ENCODE results near the gene C1orf50. TPM values are rescaled to one million over a fixed set of nuclear protein-coding genes. Genes with fewer than 3 reads are reported as not detected.
A peak's percentile ranks its signal among the peaks of the same experiment; 100 is the strongest.

C1orf50 gene
- total and polyA plus RNA-seq, 2 donors (not counting 1 experiment from before 2014, with no cell fraction given): 2.7 to 17.1 TPM

DNA sequence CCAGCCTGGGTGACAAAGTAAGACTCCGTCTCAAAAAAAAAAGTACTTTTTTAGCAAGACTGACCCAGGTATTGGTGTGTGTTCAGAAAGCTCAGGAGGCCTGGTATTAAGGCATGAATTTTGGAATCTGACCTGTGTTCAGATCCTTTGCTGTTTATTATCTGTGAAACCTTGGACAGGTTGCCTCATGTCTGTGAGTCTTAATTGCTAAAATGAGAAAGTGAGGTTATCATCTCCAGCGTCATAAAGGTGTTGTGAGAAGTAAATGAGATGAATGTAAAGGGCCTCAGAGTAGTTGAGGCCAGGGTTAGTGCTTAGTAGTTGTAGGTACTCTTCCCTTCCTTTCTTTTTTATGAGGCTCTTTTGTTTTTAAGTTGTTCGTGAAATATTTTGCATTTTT lies 2.8 kb downstream of the C1orf50 start:
- Histone ChIP-seq H2AFZ (ENCODE audit: insufficient read depth, low read depth, low read length, poor library complexity, severe bottlenecking) (no peak overlapping the region), H3K9ac (ENCODE audit: low read length) (no peak overlapping the region), H3K4me2 (replicated peaks; ENCODE audit: low read depth, low read length, poor library complexity, severe bottlenecking) (no peak overlapping the region), H3K4me3 (ENCODE audit: control extremely low read depth in 1 of 5, extremely low read depth in 1 of 5, insufficient read depth in 1 of 5, low read depth in 2 of 5, low read length in 4 of 5) (no peak overlapping the region), H3K4me1 (ENCODE audit: control insufficient read depth in 2 of 2, insufficient read depth in 2 of 2, low read length in 2 of 2) (peaks cover 23 to 25% of the 10 kb centered on the region in 2 donors), H3K27ac (ENCODE audit: low read length in 2 of 2) (no peak overlapping the region), H4K20me1 (ENCODE audit: control insufficient read depth, insufficient read depth, low read length, poor library complexity, severe bottlenecking) (peaks cover 19% of the 10 kb centered on the region), H3K79me2 (ENCODE audit: control insufficient read depth, insufficient read depth, low read length) (peaks cover 70% of the 10 kb centered on the region), H3K36me3 (replicated peaks in 1 of 2; ENCODE audit: control extremely low read depth in 1 of 2, control insufficient read depth in 1 of 2, extremely low read depth in 1 of 2, insufficient read depth in 2 of 2, low read length in 1 of 2) (peaks cover 3 to 15% of the 10 kb centered on the region in 2 experiments), H3K9me3 (ENCODE audit: control extremely low read depth in 1 of 3, control insufficient read depth in 2 of 3, insufficient read depth in 1 of 3, low read length in 2 of 3) (no peaks in the 10 kb centered on the region), H3K27me3 (replicated peaks in 1 of 4; ENCODE audit: control extremely low read depth in 1 of 4, control insufficient read depth in 3 of 4, insufficient read depth in 4 of 4, low read length in 3 of 4) (no peaks in the 10 kb centered on the region)
- intact Hi-C loops (cut with micrococcal nuclease): loop anchor here (5.0 to 10.0 kb wide), 3 partner anchors 597 to 1262 kb away; partner anchors contain the start of genes ELOVL1, IPO13 and SLC6A9
- TF ChIP-seq, protein P1, sequence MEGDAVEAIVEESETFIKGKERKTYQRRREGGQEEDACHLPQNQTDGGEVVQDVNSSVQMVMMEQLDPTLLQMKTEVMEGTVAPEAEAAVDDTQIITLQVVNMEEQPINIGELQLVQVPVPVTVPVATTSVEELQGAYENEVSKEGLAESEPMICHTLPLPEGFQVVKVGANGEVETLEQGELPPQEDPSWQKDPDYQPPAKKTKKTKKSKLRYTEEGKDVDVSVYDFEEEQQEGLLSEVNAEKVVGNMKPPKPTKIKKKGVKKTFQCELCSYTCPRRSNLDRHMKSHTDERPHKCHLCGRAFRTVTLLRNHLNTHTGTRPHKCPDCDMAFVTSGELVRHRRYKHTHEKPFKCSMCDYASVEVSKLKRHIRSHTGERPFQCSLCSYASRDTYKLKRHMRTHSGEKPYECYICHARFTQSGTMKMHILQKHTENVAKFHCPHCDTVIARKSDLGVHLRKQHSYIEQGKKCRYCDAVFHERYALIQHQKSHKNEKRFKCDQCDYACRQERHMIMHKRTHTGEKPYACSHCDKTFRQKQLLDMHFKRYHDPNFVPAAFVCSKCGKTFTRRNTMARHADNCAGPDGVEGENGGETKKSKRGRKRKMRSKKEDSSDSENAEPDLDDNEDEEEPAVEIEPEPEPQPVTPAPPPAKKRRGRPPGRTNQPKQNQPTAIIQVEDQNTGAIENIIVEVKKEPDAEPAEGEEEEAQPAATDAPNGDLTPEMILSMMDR (IDR thresholded peaks at IDR 0.05): no peak
- no peak for TF ChIP-seq EZH2 (IDR thresholded peaks at IDR 0.05; ENCODE audit: borderline replicate concordance, insufficient read depth, low read depth, low read length, poor library complexity, severe bottlenecking)
- CTCF ChIA-PET: interaction anchor here (3.0 kb wide), 1 partner anchor 9 kb away, joined by 16 read pairs; no protein-coding TSS in a partner anchor
- Mint-ChIP-seq H3K4me3 (peak overlapping the region; percentile 32), H3K4me1 (peaks cover 24% of the 10 kb centered on the region), H3K27ac (no peak overlapping the region), H3K9me3 (ENCODE audit: insufficient read depth) (no peaks in the 10 kb centered on the region), H3K27me3 (no peaks in the 10 kb centered on the region)
- WGBS (ENCODE audit: insufficient coverage): 100% methylated on average over 2 of the region's 3 CpGs
- POLR2A ChIA-PET: no interaction called here
- DNase-seq: no peak
- ATAC-seq (ENCODE audit: low read depth): no peak

- Mint-ChIP-seq H3K27me3 (no peaks in the 10 kb centered on the region), H3K9me3 (ENCODE audit: insufficient read depth) (no peaks in the 10 kb centered on the region), H3K27ac (peak overlapping the region; percentile 41), H3K4me3 (no peak overlapping the region), H3K4me1 (peaks cover 13% of the 10 kb centered on the region)
- no peaks in the 10 kb centered on the region for H3K27me3 ChIP-seq (replicated peaks in 1 of 4; ENCODE audit: control extremely low read depth in 1 of 4, control insufficient read depth in 3 of 4, insufficient read depth in 4 of 4, low read length in 3 of 4)
- H3K9me3 ChIP-seq (ENCODE audit: control extremely low read depth in 1 of 3, control insufficient read depth in 2 of 3, insufficient read depth in 1 of 3, low read length in 2 of 3): no peaks in the 10 kb centered on the region
- no peak overlapping the region for H3K4me2 ChIP-seq (replicated peaks; ENCODE audit: low read depth, low read length, poor library complexity, severe bottlenecking)
- H3K27ac ChIP-seq (ENCODE audit: low read length in 2 of 2): no peak overlapping the region
- H3K9ac ChIP-seq (ENCODE audit: low read length): no peak overlapping the region
- H2AFZ ChIP-seq (ENCODE audit: insufficient read depth, low read depth, low read length, poor library complexity, severe bottlenecking): no peak overlapping the region
- DNase-seq (no peak), ATAC-seq (ENCODE audit: low read depth) (no peak)
- H3K4me1 ChIP-seq (ENCODE audit: control insufficient read depth in 2 of 2, insufficient read depth in 2 of 2, low read length in 2 of 2): peaks cover 0 to 3% of the 10 kb centered on the region in 2 donors
- TF ChIP-seq, protein P1 (IDR thresholded peaks at IDR 0.05): no peak
- no peak for TF ChIP-seq EZH2 (IDR thresholded peaks at IDR 0.05; ENCODE audit: borderline replicate concordance, insufficient read depth, low read depth, low read length, poor library complexity, severe bottlenecking)
- H3K79me2 ChIP-seq (ENCODE audit: control insufficient read depth, insufficient read depth, low read length): peaks cover 37% of the 10 kb centered on the region
- peaks cover 19% of the 10 kb centered on the region for H4K20me1 ChIP-seq (ENCODE audit: control insufficient read depth, insufficient read depth, low read length, poor library complexity, severe bottlenecking)
- WGBS (ENCODE audit: insufficient coverage): no CpG with 5 or more reads among the region's 2 CpGs
- no peak overlapping the region for H3K4me3 ChIP-seq (ENCODE audit: control extremely low read depth in 1 of 5, extremely low read depth in 1 of 5, insufficient read depth in 1 of 5, low read depth in 2 of 5, low read length in 4 of 5)
- ChIA-PET CTCF (no interaction called here), POLR2A (no interaction called here)
- intact Hi-C loops (cut with micrococcal nuclease): no loop called here
- peaks cover 15 to 48% of the 10 kb centered on the region in 2 experiments for H3K36me3 ChIP-seq (replicated peaks in 1 of 2; ENCODE audit: control extremely low read depth in 1 of 2, control insufficient read depth in 1 of 2, extremely low read depth in 1 of 2, insufficient read depth in 2 of 2, low read length in 1 of 2)
Observed at GRCh38 chr1:42773420-42773819, 6.4 kb downstream of the C1orf50 start.

All from B cell (primary cell).